Mucosa of rectum (tissue), 2 donors: Measurements from ENCODE around the gene DNAJB6.

Experiments used
- H3K27ac ChIP-seq, 2 donors: one replicate each; pipeline ENCODE4 v1.7.0; 2013; ENCODE audit warnings: inconsistent platforms in 2 of 2, low read depth in 2 of 2, low read length in 2 of 2
- H3K27me3 ChIP-seq, 2 donors: one replicate each; pipeline ENCODE4 v1.7.0; 2013; ENCODE audit warnings: low read length in 2 of 2; ENCODE audit not compliant: control insufficient read depth in 2 of 2, insufficient read depth in 2 of 2
- H3K36me3 ChIP-seq, 2 donors: one replicate each; pipeline ENCODE4 v1.7.0; 2013; ENCODE audit warnings: low read length in 2 of 2; ENCODE audit not compliant: control insufficient read depth in 2 of 2, insufficient read depth in 2 of 2
- H3K4me1 ChIP-seq, 2 donors: one replicate each; pipeline ENCODE4 v1.7.0; 2013; ENCODE audit warnings: low read length in 2 of 2, mild to moderate bottlenecking in 1 of 2; ENCODE audit not compliant: control insufficient read depth in 2 of 2, insufficient read depth in 2 of 2
- H3K4me3 ChIP-seq, 2 donors: one replicate each; pipeline ENCODE4 v1.7.0; 2013; ENCODE audit warnings: low read length in 2 of 2
- H3K9ac ChIP-seq, 2 donors: one replicate each; pipeline ENCODE4 v1.7.0; 2013; ENCODE audit warnings: low read length in 2 of 2, low read depth in 1 of 2, mild to moderate bottlenecking in 1 of 2
- H3K9me3 ChIP-seq, 2 donors: one replicate each; pipeline ENCODE4 v1.7.0; 2013; ENCODE audit warnings: low read length in 2 of 2; ENCODE audit not compliant: control insufficient read depth in 2 of 2
- donor health status: healthy.
- donor health status: Normal muscosa, but diverticular disease.

The DNAJB6 gene

GRCh38 chr7:157433628-157434027, 96.8 kb downstream of the DNAJB6 start:
- no peak overlapping the region for H3K4me3 ChIP-seq
- no peak overlapping the region for H3K9ac ChIP-seq
- no peak overlapping the region for H3K27ac ChIP-seq
- H3K36me3 ChIP-seq = no peaks in the 10 kb centered on the region
- no peaks in the 10 kb centered on the region for H3K9me3 ChIP-seq
- H3K4me1 ChIP-seq = peaks cover 5% of the 10 kb centered on the region in 2 donors
- H3K27me3 ChIP-seq = peaks cover 0 to under 1% of the 10 kb centered on the region in 2 donors

GRCh38 chr7:157434231-157434630, 97.4 kb downstream of the DNAJB6 start:
- Histone ChIP-seq H3K9ac (no peak overlapping the region), H3K27me3 (peaks cover 0 to 2% of the 10 kb centered on the region in 2 donors), H3K4me1 (peaks cover 5% of the 10 kb centered on the region in 2 donors), H3K4me3 (no peak overlapping the region), H3K9me3 (no peaks in the 10 kb centered on the region), H3K36me3 (no peaks in the 10 kb centered on the region), H3K27ac (no peak overlapping the region)

- no peak overlapping the region for H3K27ac ChIP-seq
- H3K9me3 ChIP-seq = no peaks in the 10 kb centered on the region
- no peak overlapping the region for H3K4me3 ChIP-seq
- H3K36me3 ChIP-seq = no peaks in the 10 kb centered on the region
- H3K27me3 ChIP-seq = peaks cover 0 to 2% of the 10 kb centered on the region in 2 donors
- peaks cover 5% of the 10 kb centered on the region in 2 donors for H3K4me1 ChIP-seq
- H3K9ac ChIP-seq = no peak overlapping the region
Observed at GRCh38 chr7:157434701-157435100, 97.9 kb downstream of the DNAJB6 start.

GRCh38 chr7:157436076-157436475, 99.3 kb downstream of the DNAJB6 start:
- peaks cover 0 to 2% of the 10 kb centered on the region in 2 donors for H3K27me3 ChIP-seq
- no peak overlapping the region for H3K27ac ChIP-seq
- H3K9ac ChIP-seq = no peak overlapping the region
- no peak overlapping the region for H3K4me3 ChIP-seq
- peaks cover 5% of the 10 kb centered on the region in 2 donors for H3K4me1 ChIP-seq
- no peaks in the 10 kb centered on the region for H3K9me3 ChIP-seq
- H3K36me3 ChIP-seq = no peaks in the 10 kb centered on the region

- H3K27me3 ChIP-seq = peaks cover 0 to 2% of the 10 kb centered on the region in 2 donors
- H3K27ac ChIP-seq = no peak overlapping the region
- H3K4me1 ChIP-seq = peaks cover 5% of the 10 kb centered on the region in 2 donors
- no peaks in the 10 kb centered on the region for H3K9me3 ChIP-seq
- no peaks in the 10 kb centered on the region for H3K36me3 ChIP-seq
- no peak overlapping the region for H3K9ac ChIP-seq
- no peak overlapping the region for H3K4me3 ChIP-seq
Observed at GRCh38 chr7:157436763-157437480, 100.1 kb downstream of the DNAJB6 start.

GRCh38 chr7:157437519-157438061, 100.8 kb downstream of the DNAJB6 start:
- H3K9me3 ChIP-seq = no peaks in the 10 kb centered on the region
- H3K9ac ChIP-seq = no peak overlapping the region
- H3K4me3 ChIP-seq = no peak overlapping the region
- H3K27ac ChIP-seq = no peak overlapping the region
- H3K36me3 ChIP-seq = no peaks in the 10 kb centered on the region
- H3K27me3 ChIP-seq = peaks cover 0 to 2% of the 10 kb centered on the region in 2 donors
- peaks cover 3 to 4% of the 10 kb centered on the region in 2 donors for H3K4me1 ChIP-seq

- Histone ChIP-seq H3K4me3 (no peak overlapping the region), H3K27me3 (peaks cover 0 to 2% of the 10 kb centered on the region in 2 donors), H3K36me3 (no peaks in the 10 kb centered on the region), H3K9ac (no peak overlapping the region), H3K27ac (no peak overlapping the region), H3K9me3 (no peaks in the 10 kb centered on the region), H3K4me1 (no peaks in the 10 kb centered on the region)
Observed at GRCh38 chr7:157438121-157439025, 101.6 kb downstream of the DNAJB6 start.

- H3K9me3 ChIP-seq = no peaks in the 10 kb centered on the region
- H3K4me1 ChIP-seq = no peaks in the 10 kb centered on the region
- no peaks in the 10 kb centered on the region for H3K36me3 ChIP-seq
- no peak overlapping the region for H3K4me3 ChIP-seq
- no peak overlapping the region for H3K27ac ChIP-seq
- H3K27me3 ChIP-seq = peaks cover 0 to 2% of the 10 kb centered on the region in 2 donors
- H3K9ac ChIP-seq = no peak overlapping the region
Observed at GRCh38 chr7:157439149-157439548, 102.3 kb downstream of the DNAJB6 start.

- Histone ChIP-seq H3K27me3 (peaks cover 0 to 2% of the 10 kb centered on the region in 2 donors), H3K9ac (no peak overlapping the region), H3K4me1 (no peaks in the 10 kb centered on the region), H3K36me3 (no peaks in the 10 kb centered on the region), H3K9me3 (no peaks in the 10 kb centered on the region), H3K27ac (no peak overlapping the region), H3K4me3 (no peak overlapping the region)
Observed at GRCh38 chr7:157439761-157440160, 103.0 kb downstream of the DNAJB6 start.
